ENCODE data around the gene BBIP1.

BBIP1 gene

DNA sequence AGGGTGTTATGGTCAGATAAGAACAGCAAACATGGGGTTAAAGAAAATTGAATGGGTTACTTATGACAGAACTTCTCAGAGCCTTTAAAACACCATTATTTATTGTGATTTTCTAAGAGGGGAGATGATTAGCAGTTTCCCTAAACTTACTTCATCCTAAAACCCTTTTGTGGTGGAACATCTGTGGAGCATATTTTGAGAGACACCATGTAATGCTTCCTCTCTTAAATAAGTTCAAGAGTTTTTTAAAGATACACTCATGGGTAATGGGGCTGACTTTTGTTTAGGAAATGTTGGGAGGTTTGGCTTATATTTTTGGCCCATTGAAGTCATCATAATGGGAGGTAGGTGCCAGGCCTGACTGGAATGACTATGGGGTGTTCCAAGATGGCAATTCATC is 55.6 kb downstream of the BBIP1 start:
- DNase-seq (ENCODE audit: low read depth) = no peak

DNA sequence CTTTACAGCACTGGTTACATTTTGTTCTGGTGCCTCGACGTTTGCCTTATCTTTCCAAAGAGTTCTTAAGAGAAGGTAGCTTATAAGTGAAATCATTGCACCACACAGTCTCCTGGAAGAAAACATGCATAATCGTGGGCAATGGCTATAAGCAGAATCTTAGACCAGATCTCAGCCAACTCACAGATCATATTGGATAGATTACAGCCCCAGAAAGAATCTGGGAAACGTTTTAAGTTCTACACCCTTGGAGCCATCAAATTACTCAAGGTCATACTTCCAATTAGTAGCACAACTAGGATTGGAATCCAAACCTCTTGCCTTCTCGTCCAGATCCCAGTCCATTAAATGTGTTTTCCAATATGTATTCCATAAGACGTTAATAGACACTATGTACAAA is 56.0 kb downstream of the BBIP1 start:
- no peak for DNase-seq (ENCODE audit: low read depth)

DNA sequence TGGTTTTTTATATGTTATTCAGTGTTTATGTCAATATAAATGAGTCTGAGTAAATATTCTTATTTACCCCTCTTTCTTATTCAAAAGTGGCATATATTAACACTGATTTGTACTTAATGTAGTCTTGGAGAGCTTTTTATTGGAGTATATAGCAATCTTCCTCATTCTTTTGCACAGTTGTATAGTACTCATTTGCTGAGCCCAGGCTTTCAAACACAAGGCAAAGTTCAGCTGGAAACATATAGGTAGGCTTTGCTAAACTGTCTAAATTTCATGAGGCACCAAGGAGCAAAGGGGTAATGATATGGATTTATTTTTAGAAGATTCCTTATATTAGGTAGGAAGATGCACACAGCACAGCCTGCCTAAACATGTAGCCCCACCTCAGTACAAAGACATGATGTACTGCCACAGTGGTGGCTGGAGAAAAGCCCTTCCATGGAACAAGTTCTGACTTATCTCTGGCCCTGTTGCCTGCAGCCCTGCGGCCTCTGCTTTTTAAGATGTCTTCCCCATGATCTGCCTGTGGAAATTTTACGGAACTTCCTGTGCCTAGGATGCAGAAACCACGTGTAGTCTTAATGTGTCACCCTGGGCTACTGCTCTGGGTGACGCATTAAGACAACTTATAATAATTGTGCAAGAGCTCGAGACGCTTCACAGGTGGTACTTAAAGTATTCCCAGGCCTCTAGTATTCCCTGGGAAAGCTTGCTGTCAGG is 56.9 kb downstream of the BBIP1 start:
- DNase-seq (ENCODE audit: low read depth) = no peak

DNA sequence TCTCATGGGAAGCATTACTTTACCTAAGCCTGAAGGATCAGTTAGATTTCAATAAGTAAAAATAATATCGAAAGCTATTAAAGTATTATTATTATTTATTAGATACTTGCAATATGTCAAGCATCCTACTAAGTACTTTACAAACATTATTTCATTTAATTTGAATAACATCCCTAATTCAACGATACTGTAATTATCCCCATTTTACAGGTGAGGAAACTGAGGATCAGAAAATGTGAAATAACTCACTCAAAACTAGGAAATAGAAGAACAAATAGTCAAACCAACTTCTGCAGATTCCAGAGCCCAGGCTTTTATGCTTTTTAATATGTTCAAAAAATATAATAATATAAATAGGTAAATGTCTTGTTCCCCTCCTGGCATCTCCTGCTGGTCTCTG is 57.5 kb downstream of the BBIP1 start:
- DNase-seq (ENCODE audit: low read depth) = no peak

DNA sequence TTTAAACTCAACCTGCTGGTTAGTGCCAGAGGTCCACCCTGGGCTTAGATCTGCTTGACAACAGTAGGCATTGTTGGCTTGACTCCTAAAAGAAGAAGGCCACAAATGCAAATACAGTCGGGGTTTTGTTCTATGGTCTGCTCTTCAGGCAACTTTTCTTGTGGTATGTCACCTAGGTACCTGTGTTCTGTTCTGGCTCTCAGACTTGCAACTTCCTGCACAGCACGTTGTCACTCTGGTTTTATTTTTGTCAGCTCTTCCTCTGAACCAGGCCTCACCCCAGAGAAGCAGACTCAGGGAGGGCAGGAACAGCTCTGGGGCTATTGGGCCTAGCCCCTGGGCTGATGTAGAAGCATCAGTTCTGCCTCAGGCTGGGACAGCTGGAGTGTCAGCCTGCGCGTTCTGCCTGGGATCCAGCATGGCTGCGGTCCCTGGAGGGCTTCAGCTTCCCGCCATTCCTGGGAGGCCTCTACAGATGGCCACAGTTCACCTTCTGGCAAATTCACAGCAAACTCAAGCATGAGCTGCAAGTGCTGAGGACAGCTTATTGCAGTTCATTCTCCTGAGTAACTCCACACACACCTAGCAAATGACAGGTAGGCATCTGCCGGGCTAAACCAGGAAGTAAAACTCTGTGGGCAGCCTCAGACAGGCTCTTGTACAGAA is 58.3 kb downstream of the BBIP1 start:
- no peak for DNase-seq (ENCODE audit: low read depth)

DNA sequence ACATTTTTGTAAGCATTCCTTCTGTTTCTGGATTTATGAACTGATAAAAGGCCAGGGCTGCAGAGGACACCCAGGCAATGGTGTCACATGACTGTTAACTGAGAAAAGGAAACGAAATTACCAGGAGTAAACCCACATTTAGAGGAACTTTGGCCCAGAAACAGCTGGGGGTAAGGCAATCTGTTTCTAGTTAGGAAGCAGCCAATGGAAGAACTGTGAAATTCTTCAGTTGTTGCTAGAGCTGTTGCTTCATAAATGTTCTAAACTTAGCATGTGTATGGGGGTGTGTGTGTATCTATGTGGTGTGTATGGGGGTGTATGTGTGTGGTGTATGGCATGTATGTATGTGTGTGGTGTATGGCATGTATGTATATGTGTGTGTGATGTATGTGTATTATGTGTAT is 59.0 kb downstream of the BBIP1 start:
- DNase-seq (ENCODE audit: low read depth) = no peak

DNA sequence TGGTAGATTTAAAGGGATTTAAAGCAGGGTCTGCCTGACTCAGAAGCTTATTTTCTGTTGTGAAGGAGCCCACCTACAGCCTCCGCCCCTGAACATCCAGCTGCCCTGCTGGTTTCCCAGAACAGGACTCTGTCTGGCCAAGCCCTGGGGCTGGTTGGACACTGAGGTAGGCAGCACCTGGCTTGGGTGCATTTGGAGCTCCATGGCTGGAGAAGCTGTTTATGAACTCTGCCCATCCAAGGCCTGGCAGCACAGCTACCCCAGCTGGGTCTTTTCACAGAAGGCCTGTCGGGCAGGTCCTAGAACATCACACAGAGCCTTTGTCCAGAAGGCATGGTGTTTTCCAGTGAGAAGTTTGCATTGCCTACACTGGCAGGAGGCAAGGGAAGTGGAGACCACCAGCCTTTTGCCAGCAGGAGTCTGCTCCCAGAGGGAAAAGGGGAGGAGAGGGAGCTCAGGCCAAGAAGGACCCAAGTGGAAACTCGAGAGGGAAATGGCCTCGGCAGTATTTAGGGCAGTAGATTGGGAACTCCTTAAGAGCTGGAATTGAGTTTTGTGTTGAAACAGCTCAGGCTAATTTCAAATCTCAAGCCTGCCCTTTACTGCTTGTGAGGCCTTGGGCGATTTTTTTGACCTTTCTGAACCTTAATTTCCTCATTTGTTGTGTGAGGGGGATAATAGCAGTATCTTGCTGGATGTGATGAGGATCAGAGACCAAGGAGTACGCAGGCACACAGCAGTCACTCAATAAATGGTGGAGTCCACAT is 59.6 kb downstream of the BBIP1 start:
- no peak for DNase-seq (ENCODE audit: low read depth)

- no peak for DNase-seq (ENCODE audit: low read depth)
Observed at GRCh38 chr10:110858297-110858934, 60.6 kb downstream of the BBIP1 start.

DNA sequence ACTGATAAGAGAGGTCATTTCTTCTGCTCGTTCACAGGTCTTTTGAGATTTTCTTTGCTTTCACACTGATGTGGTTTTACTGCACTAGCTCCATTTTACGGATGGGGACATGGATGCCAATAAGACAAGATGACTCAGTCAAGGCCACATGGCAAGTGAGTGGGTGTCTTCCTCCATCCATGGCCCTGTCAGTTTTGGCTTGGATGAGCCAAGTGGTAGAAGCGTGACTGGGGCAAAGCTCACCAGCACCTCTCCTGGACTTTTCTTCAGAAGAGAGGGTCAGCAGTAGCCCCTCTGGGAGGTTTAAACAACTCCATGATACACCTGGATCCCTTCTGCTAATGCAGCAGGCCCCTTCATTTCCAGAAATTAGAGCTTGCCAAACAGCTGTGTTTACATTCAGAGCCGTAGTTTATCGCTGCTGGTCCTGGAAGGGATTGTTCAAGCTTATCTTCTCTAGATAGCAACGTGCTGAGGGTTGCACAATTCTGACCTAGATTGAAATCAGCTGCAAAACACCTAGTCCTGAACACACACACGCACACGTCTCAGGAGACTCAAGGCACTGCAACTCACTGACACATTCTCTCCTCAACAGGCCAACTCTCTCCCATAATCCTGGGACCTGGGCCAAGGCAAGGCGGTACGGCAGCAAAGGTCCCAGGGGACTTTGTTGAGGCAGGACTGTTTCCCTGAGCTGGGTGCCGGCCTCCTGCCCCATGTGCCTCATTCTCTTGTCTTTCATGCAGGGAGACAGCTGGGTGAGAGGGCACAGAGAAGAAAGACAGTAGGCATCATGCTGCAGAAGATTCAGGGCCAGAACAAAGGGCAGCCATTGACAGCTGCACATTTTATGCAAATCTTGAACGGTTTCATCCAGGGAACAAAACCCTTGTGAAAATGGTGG is 61.5 kb downstream of the BBIP1 start:
- no peak for DNase-seq (ENCODE audit: low read depth)

- DNase-seq (ENCODE audit: low read depth) = no peak
Observed at GRCh38 chr10:110853921-110854605, 64.9 kb downstream of the BBIP1 start.

DNA sequence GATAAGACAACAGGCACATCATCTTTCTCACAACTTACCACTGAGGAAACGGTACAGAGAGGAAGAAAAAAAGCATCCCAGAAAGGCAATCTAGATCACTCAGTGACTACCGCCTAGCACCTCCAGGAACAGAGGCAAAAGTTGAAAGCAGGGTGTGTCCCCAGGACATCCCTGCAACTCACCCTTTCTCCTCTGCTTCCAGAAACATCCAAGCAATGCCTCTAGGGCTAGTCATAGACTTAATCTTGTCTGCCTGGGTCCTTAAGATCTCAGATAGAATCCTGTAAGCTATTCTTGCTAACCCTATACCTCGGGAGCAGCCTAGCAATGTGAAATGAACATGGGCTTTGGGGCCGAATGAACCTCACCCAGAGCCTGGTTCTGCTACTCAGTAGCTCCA is 66.0 kb downstream of the BBIP1 start:
- DNase-seq (ENCODE audit: low read depth) = no peak

DNA sequence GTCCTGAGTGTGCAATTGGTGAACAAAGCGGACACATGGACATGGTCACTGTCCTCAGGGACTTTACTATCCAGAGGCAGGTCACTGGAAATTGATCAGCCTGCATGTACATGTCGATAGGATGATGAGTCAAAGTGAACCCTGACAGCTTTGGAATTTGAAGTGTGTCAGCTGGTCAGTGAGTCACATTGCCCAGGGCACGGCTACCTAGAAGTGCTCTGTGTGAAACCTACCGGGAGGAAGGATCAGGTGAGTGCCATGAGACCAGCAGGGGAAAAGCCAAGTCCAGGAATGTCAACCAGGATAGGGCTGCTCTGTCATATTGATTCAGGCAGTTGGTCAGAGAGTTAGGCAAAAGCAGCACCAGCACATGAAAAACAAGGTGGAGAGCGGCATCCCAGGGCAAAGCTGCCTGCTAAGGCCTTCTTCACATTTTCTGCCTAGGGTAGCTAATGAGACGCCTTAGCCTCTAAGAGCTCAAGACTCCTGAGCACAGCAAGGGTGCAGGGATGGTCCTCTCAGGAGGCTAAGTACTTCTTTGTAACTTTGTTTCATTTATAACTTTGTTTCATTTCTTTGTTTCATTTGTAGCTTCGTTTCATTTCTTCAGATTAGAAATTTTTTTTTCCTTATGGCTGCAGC is 66.6 kb downstream of the BBIP1 start:
- no peak for DNase-seq (ENCODE audit: low read depth)

GRCh38 chr10:110851020-110851612 is 67.9 kb downstream of the BBIP1 start:
- no peak for DNase-seq (ENCODE audit: low read depth)

DNA sequence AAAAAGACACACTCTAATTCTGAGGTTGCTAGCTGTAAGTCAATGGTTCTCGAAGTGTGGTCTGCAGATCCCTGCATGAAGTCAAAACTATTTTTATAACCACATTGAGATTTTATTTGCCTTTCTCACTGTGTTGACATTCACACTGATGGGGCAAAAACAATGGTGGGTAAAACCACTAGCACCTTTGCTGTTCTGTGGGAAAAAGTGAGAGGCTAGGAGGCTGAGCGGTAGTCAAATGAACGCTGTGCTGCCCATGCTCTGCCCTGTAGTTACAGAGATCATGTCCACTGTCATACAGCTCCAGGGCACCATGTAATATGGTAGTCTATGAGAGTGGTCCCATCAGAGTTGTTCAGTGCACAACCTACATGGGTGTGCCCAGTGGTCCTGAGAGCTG is 68.9 kb downstream of the BBIP1 start:
- no peak for DNase-seq (ENCODE audit: low read depth)

All from stimulated activated CD8-positive, alpha-beta memory T cell treated with anti-CD3 and anti-CD28 coated beads, Interleukin-4, amount 100 ng/mL, for 24 hours (primary cell).